H54 (cell line): Measurements from ENCODE around the gene GPR137.
A peak's percentile ranks its signal among the peaks of the same experiment; 100 is the strongest.

Experiments
- DNase-seq: peaks from one replicate; pipeline ENCODE4 v3.0.0; 2011; ENCODE audit warnings: low spot score, mixed read lengths; ENCODE audit not compliant: insufficient read length
- FAIRE-seq: peaks from 3 replicates; lab custom pipeline; 2011; peaks lifted over from hg19 to GRCh38; lab: Jason Lieb, UNC
- POLR2A ChIP-seq: IDR thresholded peaks from 2 replicates; pipeline ENCODE4 v1.6.1; 2011; ENCODE audit warnings: low read depth, mild to moderate bottlenecking, low read length

The GPR137 gene

GRCh38 chr11:64292460-64293254 is 7.0 kb downstream of the GPR137 start:
- DNase-seq (no peak), FAIRE-seq (no peak)
- TF ChIP-seq POLR2A, result no peak

- no peak for TF ChIP-seq POLR2A
- DNase-seq, result no peak
- FAIRE-seq, result no peak
These were observed 9.1 kb downstream of the GPR137 start for GRCh38 chr11:64294774-64295173.

GRCh38 chr11:64295760-64296159 is 10.1 kb downstream of the GPR137 start:
- DNase-seq (no peak), FAIRE-seq (no peak)
- no peak for TF ChIP-seq POLR2A

GRCh38 chr11:64296236-64296635 is 10.6 kb downstream of the GPR137 start:
- no peak for TF ChIP-seq POLR2A
- FAIRE-seq (no peak), DNase-seq (no peak)

GRCh38 chr11:64296830-64297698 is 11.4 kb downstream of the GPR137 start:
- no peak for TF ChIP-seq POLR2A
- DNase-seq (no peak), FAIRE-seq (no peak)

- no peak for TF ChIP-seq POLR2A
- DNase-seq (no peak), FAIRE-seq (no peak)
These were observed 12.2 kb downstream of the GPR137 start for GRCh38 chr11:64297699-64298358.

- DNase-seq (no peak), FAIRE-seq (no peak)
- TF ChIP-seq POLR2A, result no peak
These were observed 13.6 kb downstream of the GPR137 start for GRCh38 chr11:64298966-64299846.

GRCh38 chr11:64299847-64300648 is 14.4 kb downstream of the GPR137 start, which contains the start of gene CATSPERZ:
Gene CATSPERZ, plus strand, starts transcription at chr11:64300358. Its CDS starts 53 bp downstream, at chr11:64300411.
- TF ChIP-seq POLR2A, result no peak
- DNase-seq (no peak), FAIRE-seq (no peak)

- no peak for TF ChIP-seq POLR2A
- no peak for FAIRE-seq
- DNase-seq, result no peak
These were observed 17.7 kb downstream of the GPR137 start for GRCh38 chr11:64303109-64304031.

GRCh38 chr11:64304032-64304315 is 18.3 kb downstream of the GPR137 start:
- FAIRE-seq (no peak), DNase-seq (no peak)
- TF ChIP-seq POLR2A, result no peak

- DNase-seq, result peak; percentile 95
- FAIRE-seq, result no peak
- no peak for TF ChIP-seq POLR2A
These were observed 18.8 kb downstream of the GPR137 start for GRCh38 chr11:64304316-64305072.
